Coronary artery (tissue), 2 donors: ENCODE results near the gene FAR2.

Experiments
- DNase-seq: peaks from one replicate; pipeline ENCODE4 v3.0.0-alpha.2; 2017; ENCODE audit warnings: low spot score
- H3K27ac ChIP-seq, 2 donors: fragments of 200-600 bp; sonication (generic); one replicate each; pipeline ENCODE4 v1.5.1; 2016 to 2019
- H3K4me3 ChIP-seq: fragments of 200-600 bp; sonication (generic); 2 replicates; pipeline ENCODE4 v1.5.1; 2016; ENCODE audit warnings: mild to moderate bottlenecking, moderate library complexity
- TF ChIP-seq, protein P1 (sequence below): fragments of 200-600 bp; sonication (generic); IDR thresholded peaks from one replicate; pipeline ENCODE4 v1.5.1; 2019; ENCODE audit warnings: antibody characterized with exemption

Gene FAR2

DNA sequence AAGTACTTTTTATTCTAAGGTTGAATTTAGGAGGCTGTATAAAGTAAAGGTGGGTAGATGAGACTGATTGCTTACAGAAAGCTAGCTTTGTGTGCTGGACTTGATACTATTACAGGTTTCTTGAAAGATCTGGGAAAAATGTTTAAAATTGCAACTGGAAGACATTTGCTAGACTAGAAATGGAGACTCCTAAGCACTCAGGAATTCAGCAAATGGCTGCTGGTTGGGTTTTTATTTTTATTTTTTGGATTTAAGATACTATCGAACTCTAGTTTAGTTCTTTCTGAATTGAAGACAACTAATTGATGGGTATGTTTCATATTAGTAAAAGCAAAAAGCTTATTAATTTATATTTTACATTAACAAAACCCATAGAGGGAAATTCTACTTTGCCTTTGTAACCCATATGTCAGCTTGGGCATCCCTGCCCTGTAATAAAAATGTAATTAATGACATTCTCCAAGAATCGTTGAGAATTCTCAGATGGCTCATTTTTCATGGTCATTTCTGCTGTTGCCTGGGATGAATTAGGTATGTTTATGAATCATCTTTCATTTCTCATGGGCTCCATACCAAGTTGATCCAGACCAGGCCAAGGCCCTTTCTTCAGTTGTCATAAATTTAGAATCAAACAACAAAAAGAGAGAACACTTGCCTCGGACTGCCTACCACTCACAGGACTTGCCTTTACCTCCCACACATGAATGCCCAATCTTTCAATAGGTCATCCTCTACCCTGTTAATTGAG is 129.8 kb downstream of the FAR2 start:
- no peak for DNase-seq
- TF ChIP-seq, protein P1, sequence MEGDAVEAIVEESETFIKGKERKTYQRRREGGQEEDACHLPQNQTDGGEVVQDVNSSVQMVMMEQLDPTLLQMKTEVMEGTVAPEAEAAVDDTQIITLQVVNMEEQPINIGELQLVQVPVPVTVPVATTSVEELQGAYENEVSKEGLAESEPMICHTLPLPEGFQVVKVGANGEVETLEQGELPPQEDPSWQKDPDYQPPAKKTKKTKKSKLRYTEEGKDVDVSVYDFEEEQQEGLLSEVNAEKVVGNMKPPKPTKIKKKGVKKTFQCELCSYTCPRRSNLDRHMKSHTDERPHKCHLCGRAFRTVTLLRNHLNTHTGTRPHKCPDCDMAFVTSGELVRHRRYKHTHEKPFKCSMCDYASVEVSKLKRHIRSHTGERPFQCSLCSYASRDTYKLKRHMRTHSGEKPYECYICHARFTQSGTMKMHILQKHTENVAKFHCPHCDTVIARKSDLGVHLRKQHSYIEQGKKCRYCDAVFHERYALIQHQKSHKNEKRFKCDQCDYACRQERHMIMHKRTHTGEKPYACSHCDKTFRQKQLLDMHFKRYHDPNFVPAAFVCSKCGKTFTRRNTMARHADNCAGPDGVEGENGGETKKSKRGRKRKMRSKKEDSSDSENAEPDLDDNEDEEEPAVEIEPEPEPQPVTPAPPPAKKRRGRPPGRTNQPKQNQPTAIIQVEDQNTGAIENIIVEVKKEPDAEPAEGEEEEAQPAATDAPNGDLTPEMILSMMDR: no peak

DNA sequence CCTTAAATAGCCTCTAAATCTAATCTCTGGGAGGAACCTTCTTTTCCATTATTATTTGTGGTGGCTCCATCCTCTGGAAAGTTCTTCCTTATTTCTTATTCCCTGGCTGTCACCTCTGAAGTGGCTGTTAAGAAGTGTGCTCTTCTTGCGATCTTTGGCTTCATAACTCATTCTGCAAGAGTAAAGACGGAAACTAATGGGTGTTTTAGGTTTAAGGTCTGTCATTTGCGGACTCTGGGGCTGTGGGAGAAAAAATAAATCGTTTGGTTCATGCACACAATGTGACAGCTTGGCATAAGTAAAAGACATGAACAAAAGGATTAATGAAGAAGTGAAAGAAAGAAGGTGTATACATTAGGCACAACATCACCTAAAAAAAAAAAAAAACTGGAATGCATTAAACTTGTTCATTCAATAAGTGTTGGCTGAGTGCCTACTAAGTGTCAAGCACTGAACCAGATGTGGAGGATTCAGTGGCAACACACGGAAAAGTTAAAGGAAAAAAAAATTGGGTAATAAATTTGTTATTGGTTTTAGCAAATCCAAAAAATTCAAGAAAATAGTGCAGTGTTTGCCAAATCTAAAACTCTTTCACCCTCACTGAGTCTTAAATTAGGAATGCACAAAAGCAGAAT is 132.4 kb downstream of the FAR2 start:
- Histone ChIP-seq H3K4me3 (no peak overlapping the region), H3K27ac (no peak overlapping the region)
- TF ChIP-seq, protein P1: no peak
- DNase-seq: no peak

More for the DNA sequence above, 129.8 kb downstream of the FAR2 start:
- Histone ChIP-seq H3K4me3 (no peak overlapping the region), H3K27ac (no peak overlapping the region)

DNA sequence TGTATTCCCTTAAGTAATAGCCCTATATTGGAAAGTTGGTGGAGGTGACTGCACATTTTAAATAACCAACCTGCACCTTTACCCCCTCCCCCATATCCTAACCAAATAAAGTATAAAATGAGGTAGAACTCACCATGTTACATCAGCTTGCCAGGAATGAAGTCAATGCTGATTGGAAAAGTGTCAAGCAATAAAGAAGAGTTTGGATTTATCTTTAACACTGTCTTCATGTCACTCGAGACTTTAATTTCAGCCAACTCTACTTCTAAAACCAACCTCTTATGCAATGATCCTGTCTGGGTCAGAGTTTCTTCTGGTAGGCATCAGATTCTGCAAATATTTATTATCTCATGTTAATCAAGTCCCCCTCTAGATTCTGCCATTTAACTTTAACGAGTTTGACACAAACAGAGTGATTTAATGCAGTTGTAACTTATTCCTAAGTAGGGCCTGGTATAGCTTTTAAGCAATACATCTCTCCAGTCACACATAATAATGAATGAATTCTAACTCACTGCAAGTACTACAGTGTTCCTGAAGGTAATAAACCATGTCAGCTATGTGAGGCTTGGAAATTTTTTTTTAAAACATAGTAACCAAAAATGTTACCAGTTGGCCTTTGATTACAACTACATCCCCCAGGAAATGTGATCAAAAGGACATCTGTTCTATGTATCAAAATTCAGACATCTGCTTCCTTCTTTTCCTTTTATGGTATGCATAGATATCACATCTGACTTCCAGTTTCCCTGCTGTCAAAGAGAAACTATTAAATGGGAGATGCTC is 133.1 kb downstream of the FAR2 start:
- H3K27ac ChIP-seq: no peak overlapping the region
- no peak for DNase-seq

DNA sequence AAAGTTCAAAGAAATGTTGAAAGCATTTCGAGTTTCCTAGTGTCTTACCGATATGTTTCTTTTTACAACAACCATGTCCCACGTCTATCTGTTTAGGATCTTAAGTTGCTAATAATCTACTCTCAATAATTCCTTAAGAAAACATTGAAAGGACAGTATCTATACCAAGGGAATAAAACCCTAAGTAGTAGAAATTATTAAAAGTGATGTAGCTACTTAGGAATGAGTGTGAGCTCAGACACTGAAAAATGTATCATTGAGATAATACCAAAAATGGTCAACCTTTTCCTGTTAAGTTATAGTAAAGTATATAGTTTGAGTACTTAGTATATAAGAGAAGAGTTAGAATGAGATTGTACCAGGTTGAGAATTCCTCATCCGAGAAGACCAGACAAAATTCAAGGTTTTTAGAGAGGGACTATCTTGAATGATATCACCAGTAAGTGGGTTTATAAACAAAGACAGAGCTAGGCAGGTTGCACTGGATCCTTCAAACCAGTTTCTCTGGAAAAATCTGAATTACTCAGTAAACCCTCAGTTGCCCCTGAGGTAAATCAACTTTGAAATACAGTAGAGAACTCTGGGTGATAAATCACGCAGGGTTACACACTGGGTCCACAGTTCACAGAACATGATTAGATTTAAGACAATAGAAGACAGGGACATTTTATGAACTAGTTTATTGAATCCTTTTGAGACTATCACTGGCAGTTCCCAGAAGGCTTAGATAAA is 135.1 kb downstream of the FAR2 start:
- Histone ChIP-seq H3K27ac (no peak overlapping the region), H3K4me3 (no peak overlapping the region)
- DNase-seq: no peak
- TF ChIP-seq, protein P1: no peak

More for the DNA sequence above, 133.1 kb downstream of the FAR2 start:
- TF ChIP-seq, protein P1: no peak
- no peak overlapping the region for H3K4me3 ChIP-seq

DNA sequence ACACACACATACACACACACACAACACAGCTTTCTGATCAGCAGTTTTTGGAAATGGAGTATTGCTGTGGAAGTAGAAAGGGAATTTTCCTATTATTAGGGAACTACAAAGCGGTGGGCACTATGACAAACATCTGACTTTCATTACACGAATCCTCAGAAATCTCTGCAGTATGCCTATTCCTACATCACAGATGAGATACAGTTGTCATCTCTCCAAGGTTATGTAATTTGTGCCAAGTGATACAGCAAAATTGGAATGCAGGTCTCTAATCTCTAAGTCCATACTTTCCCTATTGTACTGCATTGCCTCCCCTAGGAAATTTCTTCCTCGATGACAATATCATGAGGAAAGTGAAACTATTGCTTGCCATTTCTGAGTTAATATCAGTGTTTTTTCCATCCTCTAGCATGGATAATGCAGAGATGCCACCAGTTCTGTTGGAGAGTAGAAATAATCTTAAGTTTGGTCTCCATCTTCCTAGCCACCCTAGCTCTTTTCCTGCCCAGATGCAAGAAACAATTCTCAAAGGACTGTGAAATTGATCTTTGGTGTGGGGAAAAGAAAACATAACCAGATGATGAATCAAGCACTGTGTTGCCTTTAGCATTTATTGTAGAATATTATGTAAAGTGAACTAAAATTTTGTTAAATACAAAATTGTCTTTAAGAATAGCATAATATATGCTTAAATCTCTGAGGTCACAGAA is 137.2 kb downstream of the FAR2 start:
- no peak for DNase-seq
- H3K4me3 ChIP-seq: no peak overlapping the region
- H3K27ac ChIP-seq: no peak overlapping the region
- TF ChIP-seq, protein P1: no peak

DNA sequence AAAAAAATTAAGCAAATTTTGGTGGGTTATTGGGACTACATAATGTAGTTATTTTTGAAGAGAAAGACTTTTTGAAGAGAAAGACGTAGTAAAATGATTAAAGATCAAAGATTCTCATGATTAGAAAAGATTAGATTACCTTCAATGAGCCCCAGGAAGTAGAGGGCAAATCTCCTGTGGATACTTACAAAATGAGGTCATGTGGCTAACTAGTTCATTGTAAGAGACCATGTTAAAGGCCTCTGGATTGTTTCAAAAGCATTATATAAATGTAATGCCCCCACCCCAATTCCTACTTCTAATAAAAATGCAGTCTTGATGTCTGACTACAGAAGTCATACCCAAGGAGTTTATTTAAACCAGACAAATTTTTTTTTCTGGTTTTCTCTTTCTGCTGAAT is 138.5 kb downstream of the FAR2 start:
- Histone ChIP-seq H3K27ac (no peak overlapping the region), H3K4me3 (no peak overlapping the region)
- TF ChIP-seq, protein P1: no peak
- no peak for DNase-seq
